DMS153 treated with DMSO at 0.1 percent for 48 hours (cell line): Measurements from ENCODE around the gene AP1B1.
"Not testable (repeated sequence)": the region's sequence is repeated elsewhere in the genome, so short reads cannot be mapped to it uniquely, and the experiment has no call there.

Source experiments
- DNase-seq: peaks from one replicate; lab custom pipeline; 2025; ENCODE audit not compliant: unreplicated experiment; lab: John Stamatoyannopoulos, UW

AP1B1 gene

DNA sequence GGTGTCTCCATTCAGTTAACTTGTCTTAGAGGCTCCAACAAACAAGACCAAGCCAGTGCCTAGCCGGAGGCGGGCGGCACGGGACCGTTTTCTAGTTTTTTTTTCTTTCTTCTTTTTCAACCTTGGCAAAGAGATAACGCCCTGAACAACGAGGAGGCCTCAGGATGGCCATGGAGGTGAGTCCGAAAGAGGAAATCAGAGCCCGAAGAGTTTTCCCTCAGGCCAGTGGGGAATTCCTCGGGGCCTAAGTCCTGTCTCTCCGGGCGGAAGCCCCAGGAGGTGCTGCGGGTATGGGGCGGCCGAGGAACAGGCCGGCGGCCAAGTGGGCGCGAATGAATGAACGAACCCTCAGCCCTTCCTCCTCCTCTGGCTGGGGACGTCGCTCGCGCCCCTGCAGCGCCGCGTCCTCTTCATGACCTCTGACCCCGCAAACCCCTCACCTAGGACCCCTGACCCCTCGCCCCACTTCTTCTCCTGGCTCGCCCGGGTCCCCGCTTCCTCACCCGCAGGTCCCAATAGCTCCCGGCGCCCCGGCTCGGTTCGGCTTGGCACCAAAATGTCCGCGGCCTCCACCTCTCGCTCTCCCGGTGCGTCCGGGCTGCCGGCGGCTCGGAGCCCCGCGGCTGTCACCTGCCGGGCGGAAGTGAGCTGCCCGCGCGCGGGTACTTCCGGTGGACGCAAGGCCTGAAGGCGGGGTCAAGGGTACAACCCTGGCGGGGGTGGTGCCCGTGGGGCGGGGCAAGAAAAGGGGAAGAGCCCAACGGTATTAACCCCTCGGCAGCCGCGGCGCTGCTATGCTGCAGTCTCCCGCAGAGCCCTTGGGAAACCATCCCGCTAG, at the start of gene AP1B1:
Gene AP1B1 (minus strand): TSS at position 650 of the 838 bp plus-strand sequence. CDS start 21,327 bp downstream, outside the sequence.
- peak; percentile 65 for DNase-seq

DNA sequence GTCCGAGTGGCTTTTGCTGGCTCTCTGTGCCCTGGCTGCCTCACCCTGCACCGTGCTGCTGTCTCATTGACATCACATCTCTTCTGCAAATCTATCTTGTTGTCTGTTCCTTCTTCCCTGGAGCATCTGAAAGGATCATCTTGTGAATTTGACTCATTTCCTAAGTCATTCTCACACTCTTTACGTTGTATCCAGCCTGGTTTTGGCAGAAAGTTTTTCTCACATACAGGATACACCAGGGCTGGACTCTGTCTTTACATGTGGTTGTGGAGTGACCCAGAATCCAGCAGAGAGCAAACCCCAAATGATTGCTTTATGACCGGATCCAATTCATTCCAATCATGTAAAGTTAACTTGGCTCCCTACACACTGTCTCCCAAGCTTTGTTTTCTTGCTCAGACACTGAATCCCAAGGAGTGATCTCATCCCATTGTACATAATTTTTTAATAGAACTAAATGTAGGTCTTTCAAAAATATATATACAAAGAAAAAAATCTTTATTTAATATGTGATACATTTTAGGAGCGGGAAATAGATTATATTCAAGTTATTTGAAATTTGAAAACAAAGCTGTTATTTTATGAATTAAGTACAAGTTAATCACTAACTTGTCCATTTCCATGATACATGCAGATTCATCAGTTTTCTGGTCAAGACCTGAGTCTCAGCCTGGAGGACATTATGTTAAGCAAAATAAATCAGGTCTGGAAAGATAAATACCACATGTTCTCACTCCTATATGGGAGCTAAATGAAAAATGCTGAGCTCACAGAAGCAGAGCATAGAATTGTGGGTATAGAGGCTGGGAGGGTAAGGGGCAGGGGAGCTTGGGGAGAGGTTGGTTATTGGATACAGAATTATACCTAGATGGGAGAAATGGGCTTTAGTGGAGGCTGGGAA, 47.1 kb upstream of the AP1B1 start:
- no peak for DNase-seq

DNA sequence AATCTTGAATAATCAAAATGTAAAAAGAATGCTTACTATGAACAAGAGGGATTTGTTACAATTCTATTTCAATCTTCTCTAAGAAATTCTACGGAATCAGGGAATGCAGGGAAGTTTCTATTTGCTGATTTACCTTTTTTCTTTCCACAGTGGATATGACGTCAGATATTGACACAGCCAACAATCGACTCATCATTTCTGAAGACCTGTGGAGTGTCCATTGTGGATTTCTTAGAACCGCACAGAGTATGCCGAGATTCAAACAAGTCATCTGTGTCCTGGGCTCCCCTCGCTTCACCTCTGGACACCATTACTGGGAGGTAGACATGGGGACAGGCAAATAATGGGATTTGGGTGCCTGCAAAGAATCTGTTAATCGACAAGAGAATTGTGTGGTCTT, 45.9 kb upstream of the AP1B1 start:
- no peak for DNase-seq

DNA sequence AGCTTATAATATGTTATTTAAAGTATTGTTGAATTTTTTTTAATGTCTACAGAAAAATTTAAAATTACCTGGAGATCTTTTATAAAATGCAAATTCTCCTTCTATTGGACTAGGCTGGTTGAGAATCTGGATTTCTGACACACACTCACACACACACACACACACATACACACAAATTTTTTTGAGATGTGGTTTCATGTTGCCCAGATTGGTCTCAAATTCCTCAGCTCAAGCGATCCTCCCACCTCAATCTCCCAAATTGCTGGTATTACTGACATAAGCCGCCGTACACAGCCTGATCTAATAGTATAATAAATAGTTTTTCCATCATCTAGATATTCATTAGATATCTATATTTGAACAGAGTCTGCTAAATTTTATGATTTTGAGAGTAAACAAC, 45.5 kb upstream of the AP1B1 start:
- no peak for DNase-seq

DNA sequence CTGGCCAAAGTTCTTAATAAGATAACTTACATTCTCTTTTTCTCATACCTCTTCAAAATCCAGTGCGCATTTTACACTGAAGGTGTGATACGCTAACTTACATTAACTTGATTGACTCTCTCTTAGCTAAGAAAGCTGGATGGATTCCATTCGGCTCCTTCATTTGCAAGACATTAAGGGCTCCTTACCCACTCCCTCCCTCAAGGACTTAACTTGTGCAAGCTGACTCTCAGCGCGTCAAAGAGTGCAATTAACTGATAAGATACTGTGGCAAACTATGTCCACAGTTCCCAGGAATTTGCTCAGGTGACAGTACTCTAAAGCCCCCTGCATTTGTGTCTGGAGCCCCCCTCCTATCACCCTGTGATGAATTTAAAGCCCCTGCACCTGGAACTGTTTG, 43.6 kb upstream of the AP1B1 start:
- DNase-seq = no peak

DNA sequence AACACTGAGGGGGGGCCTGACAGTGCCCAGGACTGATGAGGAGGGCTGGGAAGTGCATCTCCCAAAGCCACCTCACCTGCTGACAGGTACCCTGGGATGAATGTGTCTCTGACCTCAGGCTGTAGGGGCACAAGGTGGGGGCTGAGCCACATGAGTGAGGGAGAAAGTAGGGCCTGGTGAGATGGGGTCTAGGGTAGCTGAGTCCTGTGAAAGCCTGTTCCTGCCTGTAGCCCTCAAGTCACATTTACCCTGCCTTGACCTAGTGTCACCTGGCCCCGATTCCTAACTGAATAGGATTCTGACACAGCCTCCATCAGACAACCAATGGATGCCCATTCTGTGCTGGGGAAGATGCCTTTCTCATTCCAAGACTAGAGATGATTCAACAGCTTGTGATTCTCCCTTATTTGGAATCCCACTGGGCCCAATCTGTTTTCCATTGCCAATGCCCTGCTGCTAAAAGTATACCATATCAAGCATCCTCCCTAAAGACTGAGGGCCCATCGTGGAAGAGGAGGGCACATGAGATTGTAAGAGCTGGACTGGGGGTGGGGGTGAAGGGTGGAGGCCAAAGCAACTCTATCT, 38.9 kb upstream of the AP1B1 start:
- DNase-seq = no peak

DNA sequence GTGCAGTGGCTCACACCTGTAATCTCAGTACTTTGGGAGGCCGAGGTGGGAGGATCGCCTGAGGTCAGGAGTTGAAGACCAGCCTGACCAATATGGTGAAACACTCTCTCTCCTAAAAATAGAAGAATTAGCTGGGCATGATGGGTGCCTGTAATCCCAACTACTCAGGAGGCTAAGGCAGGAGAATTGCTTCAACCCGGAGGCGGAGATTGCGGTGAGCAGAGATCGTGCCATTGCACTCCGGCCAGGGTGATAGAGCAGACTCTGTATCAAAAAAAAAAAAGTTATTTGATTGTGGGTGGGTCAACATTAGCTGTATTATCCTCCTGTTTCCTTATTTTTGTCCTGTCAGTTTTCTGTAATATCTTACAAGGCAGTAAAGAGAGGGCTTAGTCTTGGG, 38.1 kb upstream of the AP1B1 start:
- DNase-seq = no peak

DNA sequence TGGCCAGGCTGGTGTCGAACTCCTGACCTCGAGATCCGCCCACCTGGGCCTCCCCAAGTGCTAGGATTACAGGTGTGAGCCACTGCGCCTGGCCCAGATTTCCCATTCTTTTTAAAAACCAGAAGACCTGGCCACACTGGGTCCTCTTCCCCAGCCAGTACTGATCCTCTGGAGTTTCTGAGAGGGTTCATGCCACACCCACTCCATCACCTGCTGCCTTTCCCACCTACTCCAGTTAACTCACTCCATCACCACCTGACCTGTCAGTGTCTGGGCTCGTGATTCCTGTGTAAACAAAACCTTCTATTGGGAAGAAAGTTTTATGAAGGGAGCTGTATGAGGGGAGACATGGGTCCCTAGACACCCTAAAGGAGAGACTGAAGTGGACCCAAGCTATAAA, 30.3 kb upstream of the AP1B1 start:
- DNase-seq = not testable (repeated sequence)

DNA sequence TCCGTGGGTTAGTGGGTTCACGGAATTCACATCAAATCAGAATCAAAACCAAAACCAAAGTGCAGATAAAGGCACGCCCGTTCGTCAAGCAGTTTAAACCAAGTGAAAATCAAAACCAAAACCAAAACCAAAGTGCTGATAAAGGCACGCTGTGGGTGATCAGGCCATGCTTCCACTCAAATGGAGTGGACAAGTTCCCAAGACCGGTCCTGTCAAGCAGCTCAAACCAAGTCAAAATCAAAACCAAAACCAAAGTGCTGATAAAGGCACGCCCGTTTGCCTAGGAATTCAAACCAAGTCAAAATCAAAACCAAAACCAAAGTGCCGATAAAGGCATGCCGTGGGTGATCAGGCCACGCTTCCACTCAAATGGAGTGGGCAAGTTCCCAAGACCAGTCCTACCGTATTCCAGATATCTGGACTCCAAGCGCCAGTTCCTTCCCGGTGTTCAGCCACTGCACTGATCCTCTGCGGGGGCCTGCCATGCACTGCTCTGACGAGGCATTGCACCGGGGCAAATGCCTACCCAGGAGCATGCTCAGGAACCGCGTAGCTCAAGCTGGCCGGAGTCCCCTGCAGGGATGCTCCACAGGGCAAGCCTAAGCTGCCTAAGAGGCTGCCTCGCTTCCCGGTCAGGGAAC, 26.7 kb upstream of the AP1B1 start:
- not testable (repeated sequence) for DNase-seq

DNA sequence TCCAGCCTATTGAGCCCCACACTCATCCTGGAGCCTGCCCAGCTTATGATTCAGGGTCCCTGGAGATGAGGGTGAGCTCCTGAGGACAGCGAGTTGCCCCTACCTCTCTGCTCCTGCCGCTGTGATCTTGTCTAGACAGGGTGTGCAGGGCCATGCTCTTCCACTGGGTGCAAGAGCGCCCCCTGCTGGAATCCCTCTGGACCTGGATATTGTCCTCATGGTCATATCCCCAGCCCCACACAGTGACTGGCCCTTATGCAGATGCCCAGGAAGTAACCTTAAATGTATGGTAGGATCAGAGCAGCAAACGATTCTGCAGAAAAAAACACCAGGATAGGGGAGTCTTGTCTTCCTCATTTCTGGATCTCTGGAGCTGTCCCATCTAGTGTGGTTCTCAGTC, 24.4 kb upstream of the AP1B1 start:
- DNase-seq = not testable (repeated sequence)

DNA sequence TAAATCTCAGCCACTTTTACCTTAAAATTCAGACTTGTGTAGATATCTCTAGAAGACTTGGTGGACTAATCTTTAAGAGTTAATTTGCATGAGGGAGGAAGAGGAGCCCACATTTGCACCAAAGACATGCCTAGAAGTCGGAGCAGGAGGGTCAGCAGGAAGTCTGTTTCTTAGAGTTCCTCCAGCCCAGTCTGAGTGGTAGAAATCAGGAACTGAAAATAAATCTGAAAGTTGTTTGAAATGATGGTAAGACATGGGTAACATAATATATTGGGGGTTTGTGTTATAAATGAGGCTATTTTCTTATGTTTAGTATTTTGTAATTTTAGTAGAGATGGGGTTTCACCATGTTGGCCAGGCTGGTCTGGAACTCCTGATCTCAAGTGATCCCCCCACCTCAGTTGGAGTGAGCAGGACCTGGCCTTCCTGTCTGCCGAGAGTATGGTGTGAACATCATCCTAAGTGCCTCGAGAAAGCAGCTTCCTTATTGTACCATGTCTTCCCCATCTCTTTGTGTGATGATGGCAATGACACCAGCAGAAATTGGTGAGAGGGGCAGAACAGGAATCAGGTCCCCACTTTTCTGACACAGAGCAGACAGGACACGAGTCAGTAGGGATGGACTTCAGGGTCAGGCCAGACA, 23.3 kb upstream of the AP1B1 start:
- DNase-seq = not testable (repeated sequence)

DNA sequence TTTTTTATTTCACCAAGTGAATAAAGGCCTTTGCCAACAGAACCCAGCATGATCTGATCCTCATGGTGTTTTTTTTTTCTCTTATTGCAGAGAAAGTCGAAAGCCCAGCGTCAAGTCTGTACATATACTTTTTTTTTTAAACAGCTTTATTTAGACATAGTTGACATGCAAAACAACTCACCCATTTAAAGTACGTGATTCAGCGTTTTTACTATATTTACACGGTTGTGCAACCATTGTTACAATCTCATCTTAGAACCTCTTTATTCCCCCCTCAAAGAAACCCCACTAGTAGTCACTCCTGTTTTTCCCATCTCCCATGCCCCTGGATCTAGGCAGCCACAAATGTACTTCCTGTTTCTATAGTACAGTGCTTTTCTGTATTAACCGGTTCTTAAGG, 20.6 kb upstream of the AP1B1 start:
- no peak for DNase-seq

DNA sequence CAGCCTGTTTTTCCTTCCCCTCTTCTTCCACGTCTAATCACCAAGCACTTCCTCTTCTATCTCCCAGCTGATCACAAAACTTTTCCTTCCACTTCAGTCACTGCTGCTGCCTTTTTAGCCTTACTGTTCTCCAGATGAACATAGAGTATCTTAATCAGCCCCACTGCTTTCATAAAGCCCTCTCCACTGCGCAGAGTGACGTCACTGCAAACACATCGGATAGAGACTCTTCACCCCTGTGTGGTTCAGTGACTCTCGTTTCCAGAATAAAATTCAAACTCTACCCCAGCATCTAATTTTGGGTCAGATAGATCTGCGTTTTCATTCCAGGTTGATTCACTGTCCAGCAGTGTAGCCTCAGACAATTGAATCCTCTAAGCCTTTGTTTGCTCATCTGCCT, 13.2 kb upstream of the AP1B1 start:
- DNase-seq = not testable (repeated sequence)

DNA sequence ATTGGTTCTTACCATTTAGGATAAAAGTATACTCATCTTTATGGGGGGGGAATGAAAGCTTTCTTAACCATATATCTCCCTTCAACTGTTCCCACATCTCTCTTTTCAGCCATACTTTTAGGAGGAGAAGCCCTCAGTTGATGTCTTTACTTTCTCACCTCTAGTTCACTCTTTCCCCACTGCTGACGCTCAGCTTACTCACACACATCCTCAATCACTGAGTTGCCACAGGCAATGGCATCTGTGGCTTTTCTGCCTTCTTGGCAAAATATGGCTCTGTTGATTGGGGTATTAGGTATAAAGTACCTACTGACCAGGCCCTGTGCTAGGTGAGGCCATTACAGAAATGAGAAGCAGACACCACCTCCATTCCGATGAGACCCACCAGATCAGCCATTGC, 12.2 kb upstream of the AP1B1 start:
- no peak for DNase-seq

DNA sequence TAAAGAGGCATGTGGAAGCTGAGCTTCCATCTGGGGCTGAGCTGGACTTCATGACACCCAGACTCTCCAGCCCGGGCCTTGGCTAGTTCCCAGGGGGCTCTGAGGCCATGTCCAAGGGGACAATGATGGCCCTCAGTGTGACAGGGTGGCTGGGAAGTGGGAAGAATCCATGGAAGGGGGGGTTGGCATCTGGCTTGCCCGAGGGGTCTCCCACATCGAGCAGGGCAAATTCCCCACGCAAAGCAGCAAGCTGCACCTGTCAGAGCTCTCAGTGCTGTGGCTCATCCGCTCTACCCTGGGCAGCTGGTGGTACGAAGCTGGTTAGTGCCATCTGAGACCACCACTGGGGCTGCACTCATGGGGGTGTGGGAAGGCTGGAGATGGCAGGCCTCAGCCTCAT, 9.4 kb upstream of the AP1B1 start:
- DNase-seq = no peak

DNA sequence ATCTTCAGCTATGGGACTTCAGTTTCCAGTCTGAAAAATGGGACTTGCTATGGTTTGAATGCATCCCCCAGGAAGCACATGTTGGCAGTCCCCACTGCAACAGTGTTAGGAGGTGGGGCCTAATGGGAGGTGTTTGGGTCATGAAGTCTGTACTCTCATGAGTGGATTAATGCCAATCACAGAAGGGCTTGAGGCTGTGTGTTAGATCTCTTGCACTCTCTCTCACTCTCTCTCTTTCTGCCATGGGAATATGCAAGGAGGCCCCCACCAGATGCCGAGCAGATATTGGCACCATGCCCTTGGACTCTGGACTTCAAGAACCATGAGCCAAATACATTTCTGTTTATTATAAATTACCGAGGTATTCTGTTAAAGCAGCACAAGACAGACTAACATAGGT, 7.8 kb upstream of the AP1B1 start:
- DNase-seq = no peak

DNA sequence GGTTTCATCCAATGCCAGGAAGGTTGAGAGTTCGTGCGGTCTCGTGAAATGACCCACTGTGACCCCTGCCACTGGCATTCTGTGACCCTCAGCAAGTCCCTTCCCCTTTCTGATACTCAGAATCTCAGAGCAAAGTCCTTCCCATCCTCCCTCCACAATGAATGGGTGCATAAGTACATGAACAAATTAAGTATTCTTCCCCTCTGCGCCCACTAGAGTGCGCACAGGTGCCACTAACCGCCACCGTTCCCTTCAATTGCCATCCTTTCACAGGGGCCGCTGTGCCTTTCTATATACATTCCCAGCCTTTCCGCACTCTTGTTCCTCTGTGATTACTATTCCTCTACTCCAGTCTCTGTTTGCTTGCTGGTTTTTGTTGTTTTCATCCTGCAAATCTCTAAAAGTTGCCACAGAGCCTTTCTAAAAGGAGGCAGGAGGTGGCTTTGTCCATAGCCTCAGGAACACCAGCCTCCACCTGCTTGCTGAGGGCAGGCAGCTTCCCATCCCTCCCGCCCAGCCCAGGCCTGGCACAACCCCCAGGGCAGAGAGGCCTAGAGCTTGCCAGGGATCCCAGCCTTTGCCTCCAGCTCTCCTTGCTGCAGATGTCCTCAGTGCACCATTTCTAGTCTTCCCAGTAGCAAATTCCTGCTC, 6.7 kb upstream of the AP1B1 start:
- peak; percentile 84 for DNase-seq

DNA sequence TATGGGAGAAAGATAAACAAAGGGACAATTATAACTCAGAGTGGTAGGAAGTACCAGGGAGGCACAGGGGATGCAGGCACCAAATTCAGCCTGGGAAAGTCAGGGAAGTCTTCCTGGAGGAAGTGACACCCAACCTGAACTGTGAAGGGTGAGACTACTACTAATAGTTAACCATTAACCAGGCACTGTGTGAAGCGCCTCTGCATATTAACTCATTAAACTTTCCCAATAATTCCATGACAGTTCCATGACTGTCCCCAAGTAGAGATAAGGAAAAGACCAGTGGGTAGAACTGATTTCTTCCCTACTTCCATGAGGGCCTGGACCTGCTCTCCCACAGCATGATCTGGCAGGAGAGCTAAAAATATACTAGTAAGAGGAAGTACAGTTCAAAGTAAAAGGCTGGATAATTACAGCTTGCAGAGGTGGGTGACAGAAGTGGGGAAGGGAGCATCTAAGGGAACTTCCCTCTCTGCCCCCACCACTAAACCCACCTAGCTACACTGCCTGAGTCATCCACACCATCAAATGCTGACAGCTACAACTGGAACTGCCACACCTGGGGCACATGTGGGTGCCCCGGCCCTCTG, 4.7 kb upstream of the AP1B1 start:
- DNase-seq = no peak

DNA sequence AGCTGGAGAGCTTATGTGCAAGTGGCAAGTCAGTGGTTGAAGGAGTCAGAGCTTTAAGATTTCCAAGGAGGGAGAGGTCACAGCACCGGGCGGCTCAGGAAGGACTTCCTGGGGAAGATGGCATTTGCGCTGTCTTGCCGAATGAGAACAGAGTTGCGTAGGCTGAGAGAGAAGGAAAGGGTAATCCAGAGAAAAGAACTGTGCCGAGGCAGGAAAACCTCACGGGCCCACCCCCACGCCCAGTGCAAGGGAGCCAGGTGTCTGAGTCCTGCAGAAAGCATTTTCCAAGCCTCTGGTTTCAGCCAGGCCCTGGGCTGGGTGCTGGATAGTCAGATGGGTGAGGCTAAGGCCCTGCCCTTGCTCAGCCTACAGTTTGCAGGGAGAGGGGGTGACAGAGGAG, 3.2 kb upstream of the AP1B1 start:
- no peak for DNase-seq

DNA sequence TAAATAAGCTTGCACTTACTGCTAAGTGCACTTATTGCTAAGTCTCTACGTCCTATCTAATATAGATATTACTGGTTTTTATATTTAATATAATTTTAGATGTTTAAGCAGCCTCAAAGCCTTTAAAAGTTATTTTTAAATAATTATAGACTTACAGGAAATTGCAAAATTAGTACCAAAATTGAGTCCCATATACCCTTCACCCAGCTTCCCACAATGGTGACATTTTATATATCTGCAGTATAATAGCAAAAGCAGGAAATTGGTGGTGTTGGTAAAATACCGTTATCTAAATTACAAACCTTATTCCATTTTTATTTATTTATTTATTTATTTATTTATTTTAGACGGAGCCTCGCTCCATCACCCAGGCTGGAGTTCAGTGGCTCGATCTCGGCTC, 1.9 kb upstream of the AP1B1 start:
- no peak for DNase-seq
